Activated CD4-positive, alpha-beta T cell treated with anti-CD3 and anti-CD28 coated beads, Interleukin-2, amount 50 U/mL, for 16 hours (primary cell): ENCODE measurements around the gene RBM24.
A peak's percentile ranks its signal among the peaks of the same experiment; 100 is the strongest.

ENCODE experiments used
- DNase-seq: peaks from one replicate; pipeline ENCODE4 v3.0.0-alpha.2; 2020

Gene RBM24

GRCh38 chr6:17281100-17281496 is at the start of gene RBM24:
TSS of gene RBM24 (plus strand) at chr6:17281361. CDS start at chr6:17281582, 221 bp downstream.
- peak; percentile 40 for DNase-seq

DNA sequence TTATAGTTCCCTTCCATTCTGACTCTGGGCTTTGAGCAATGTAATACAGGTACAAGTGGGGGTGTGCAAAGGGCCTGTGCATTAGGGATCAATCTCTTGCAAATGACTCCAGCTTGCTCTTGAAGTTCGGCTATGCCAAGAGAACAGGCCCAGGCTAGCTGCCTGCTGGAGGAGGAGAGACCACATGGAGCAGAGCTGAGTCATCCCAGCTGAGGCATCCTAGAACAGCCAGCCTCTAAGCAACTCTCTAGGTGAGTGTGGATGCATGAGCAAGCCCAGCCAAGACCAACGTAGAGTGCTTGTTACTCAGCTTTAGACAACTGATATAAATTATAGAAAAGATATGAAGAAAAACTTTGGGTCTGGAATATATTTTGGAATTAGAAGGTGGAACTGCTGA is 47.6 kb upstream of the RBM24 start:
- no peak for DNase-seq

DNA sequence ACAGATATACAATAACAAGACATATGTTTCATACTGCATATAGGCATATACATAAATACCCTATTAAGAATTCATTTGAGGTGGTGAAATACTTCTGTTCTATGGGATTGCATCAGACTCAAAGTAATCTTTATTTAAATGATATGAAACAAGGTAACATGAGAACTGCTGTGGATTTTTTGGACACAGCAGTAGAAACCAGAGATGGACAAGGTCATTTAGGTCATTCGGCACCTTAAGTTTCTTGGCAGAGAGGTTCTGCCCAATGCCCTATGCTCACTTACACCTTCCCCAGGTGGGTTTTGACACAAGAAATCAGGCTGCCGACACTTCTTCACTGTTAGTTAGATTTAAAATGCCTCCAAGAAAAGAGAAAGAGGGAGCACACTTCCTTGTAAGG is 43.9 kb upstream of the RBM24 start:
- DNase-seq: no peak

DNA sequence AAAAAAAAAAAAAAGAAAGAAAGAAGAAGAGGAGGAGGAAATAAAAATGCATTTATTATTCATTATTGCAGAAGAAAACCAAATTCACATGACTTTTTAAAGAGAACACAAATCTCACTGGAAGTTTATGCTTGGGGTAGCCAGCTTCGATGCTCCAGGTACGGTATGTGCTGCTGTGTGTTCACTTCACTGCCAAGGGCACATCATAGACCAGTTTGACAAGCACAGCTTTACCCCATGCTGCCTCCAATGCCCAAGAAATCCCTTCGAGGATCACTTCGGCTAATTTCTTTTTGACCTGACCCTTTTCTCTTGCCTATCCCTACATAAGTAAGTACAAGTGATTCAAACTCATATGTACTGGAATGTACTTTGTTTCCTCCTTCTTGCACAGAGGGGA is 41.9 kb upstream of the RBM24 start:
- no peak for DNase-seq

GRCh38 chr6:17240803-17241500 is 40.2 kb upstream of the RBM24 start:
- DNase-seq: no peak

DNA sequence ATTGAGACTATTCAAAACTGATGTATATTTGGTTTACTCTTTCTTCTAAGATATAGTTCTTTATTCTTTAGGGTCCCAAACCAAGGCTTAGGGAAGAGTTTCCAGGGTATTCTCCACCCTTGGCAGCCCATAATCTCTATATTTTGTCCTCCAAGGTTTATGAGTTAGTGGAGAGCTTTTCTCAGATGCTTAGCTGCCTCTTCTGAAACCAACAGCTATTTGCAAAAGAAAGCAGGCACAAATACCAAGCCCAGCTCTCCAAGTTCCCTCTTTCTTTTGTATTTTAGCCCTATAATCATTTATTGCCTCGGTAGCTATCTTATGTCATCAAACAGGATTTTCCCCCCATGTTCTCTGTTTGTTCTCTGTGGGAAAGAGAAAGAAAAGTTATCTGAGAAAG is 39.1 kb upstream of the RBM24 start:
- no peak for DNase-seq

DNA sequence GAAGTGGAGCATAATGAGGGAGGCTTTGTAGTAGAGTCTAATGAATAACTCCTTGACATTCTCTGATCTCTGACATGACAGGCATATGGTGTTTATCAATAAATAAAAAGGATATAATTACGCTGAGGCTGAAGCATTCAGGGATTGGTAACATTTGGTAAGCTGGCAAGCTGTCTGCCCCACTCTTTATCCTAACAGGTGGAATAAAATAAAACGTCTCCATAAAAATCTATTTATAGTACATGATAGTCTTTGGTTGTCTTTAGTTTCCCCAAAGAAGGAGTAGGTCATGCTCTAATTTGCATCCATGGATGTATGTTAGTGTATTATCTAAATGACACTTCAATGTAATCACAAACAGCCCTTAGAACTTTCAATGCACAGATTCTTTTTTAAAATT is 30.9 kb upstream of the RBM24 start:
- no peak for DNase-seq

DNA sequence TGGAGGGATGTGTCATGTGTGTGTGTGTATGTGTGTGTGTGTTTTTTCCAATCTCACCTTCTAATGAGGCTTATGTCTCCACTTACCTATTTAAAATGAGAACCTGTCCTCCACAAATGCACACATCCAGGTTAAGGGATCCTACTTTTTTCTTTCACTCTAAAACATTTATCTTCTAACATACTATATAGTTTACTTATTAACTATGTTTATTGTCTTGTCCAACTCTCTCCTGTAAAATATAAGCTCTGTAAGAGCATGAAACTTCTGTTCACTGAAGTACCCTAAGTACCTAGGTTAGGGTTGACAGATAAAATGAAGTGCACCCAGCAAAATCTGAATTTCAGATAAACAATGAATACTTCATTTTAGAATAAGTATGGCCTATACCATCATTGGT is 29.2 kb upstream of the RBM24 start:
- no peak for DNase-seq

GRCh38 chr6:17258749-17259148 is 22.4 kb upstream of the RBM24 start:
- no peak for DNase-seq

GRCh38 chr6:17265570-17265969 is 15.6 kb upstream of the RBM24 start:
- DNase-seq: no peak

DNA sequence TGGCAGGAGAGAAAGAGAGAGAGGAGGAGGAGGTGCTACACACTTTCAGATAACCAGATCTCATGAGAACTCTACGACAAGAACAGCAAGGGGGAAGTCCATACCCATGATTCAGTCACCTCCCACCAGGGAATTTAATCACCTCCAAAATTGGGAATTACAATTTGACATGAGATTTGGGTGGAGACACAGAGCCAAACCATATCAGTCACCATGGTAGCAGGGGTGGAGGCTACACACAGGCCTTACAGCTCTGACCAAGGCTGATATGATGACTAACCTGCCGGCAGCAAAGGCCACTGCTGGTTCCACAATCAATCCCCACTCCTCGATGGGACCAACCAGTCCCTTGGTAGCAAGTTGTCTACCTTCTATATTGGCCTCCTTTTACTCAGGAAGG is 13.6 kb upstream of the RBM24 start:
- DNase-seq: no peak

- no peak for DNase-seq
Measured at GRCh38 chr6:17268114-17268513, 13.0 kb upstream of the RBM24 start.

- no peak for DNase-seq
Measured at GRCh38 chr6:17269840-17270239, 11.3 kb upstream of the RBM24 start.

- DNase-seq: no peak
Measured at GRCh38 chr6:17271628-17272027, 9.5 kb upstream of the RBM24 start.

- DNase-seq: no peak
Measured at GRCh38 chr6:17276766-17277165, 4.4 kb upstream of the RBM24 start.

DNA sequence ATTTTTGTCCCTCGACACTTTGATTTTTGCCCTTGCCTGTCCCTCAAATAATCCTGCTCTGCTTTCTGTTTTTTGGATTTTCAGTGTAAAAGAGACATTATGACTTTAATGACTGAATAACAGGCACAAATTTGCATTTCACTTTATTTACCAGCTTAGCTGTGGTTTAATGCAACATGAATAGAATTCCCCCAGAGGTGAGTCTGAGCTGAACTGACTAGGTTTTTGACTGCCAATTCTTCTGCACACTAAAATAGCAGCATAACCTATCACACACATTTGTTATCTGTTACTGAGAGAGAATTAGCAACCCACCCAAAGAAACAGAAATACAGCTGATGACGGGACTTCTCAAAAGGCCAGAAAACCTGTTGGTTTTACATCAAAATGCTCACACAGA is 3.9 kb upstream of the RBM24 start:
- no peak for DNase-seq

GRCh38 chr6:17278289-17279063 is 2.7 kb upstream of the RBM24 start:
- DNase-seq: no peak

DNA sequence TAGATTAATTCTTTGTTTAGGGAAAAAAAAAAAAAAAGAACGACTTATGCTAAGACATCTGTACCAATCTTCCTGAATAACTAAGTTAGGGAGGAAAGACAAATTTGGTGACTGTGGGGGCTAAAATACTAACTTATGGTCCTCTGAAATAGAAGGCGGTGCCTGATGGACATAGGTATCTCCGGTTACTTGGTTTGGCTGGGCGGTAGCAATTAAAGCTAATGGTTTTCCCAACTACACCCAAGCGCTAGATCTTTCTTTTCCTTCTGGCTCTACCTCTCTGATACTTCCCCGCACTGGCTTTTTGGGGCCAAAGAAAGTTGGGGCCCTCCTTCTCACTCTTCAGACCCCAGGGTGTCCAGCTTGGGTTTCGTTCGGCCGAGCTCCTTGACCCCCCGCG is 1.0 kb upstream of the RBM24 start:
- DNase-seq: no peak

DNA sequence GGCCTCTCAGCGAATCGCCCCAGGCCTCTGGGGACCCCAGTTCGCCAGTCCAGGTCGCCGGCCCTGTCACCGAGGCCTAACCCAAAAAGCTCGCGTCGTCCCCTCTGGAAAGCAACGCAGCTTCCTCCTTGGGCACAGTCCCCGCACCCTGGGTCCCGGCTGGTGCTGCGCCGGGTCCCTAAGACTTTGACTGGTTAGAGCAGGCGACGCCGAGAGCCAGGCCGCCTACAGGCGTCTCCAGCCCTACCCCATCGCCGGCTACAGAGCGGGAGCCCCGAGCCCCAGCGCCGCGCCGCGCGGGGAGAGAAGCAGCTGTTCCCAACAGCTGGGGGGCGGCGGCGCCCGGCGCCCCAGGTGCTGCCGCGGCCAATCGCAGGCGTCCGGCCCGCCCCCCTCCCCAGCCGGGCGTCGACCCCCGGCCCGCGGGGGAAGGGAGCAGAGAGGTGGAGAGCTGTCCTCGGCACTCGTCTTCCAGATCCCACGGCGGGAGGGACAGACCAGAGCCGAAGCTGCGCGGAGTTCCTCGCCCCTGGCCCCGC is 540 bp upstream of the RBM24 start:
- no peak for DNase-seq

DNA sequence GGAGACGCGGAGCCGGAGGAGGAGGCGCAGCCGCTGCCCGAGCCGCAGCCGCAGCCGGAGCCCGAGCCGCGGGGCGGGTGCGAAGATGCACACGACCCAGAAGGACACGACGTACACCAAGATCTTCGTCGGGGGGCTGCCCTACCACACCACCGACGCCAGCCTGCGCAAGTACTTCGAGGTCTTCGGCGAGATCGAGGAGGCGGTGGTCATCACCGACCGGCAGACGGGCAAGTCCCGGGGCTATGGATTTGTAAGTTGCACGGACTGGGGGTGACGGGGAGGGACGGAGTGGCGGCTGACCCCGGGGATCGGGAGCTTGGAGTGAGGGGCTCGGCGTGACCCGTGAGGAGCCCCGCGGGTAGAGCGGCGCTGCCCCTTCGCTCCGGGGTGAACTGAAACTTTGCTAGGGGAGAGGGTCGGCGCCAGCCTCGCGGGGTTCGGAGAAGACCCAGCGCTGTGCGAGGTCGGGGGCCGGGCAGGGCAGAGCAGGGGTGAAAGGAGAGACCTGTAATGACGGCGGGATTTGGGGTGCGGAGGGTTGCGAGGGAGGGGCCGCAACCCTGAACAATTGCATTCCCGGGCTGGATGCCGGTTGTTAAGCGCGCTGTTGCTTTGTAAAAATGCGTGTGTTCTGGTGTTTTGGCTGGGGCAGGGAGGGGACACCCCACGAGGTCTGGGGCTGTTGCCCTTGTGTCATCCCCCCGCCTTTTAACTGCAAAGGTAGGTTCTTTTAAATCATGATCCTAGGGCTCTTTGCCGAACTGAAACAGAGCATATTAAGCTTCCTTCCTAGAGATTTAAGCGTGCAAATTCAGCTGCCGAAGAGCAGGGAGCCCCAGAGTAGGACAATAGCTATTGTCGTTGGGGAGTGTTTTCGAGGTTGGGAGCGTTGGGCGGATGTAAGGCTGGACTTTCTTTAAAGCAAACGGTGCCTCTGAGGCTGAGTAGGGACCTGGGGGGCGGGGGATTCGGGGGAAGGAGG is 628 bp downstream of the RBM24 start:
- no peak for DNase-seq

- DNase-seq: no peak
Measured at GRCh38 chr6:17283074-17283473, 1.9 kb downstream of the RBM24 start.

- DNase-seq: no peak
Measured at GRCh38 chr6:17289630-17290061, 8.5 kb downstream of the RBM24 start.

DNA sequence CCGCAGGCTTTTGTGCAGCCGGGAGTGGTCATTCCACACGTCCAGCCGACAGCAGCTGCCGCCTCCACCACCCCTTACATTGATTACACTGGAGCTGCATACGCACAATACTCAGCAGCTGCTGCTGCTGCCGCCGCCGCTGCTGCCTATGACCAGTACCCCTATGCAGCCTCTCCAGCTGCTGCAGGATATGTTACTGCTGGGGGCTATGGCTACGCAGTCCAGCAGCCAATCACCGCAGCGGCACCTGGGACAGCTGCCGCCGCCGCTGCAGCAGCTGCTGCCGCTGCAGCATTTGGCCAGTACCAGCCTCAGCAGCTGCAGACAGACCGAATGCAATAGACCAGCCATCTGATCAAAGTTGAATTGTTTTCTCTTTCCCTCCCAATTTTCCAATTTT is 10.6 kb downstream of the RBM24 start:
- DNase-seq: no peak
